GM18526 (cell line): Measurements from ENCODE around the gene ATP11B.

Experiments
- POLR2A ChIP-seq: IDR thresholded peaks from 3 replicates; pipeline ENCODE4 v1.6.1; 2011; ENCODE audit not compliant: insufficient read length; ENCODE audit errors: extremely low read depth

The ATP11B gene

DNA sequence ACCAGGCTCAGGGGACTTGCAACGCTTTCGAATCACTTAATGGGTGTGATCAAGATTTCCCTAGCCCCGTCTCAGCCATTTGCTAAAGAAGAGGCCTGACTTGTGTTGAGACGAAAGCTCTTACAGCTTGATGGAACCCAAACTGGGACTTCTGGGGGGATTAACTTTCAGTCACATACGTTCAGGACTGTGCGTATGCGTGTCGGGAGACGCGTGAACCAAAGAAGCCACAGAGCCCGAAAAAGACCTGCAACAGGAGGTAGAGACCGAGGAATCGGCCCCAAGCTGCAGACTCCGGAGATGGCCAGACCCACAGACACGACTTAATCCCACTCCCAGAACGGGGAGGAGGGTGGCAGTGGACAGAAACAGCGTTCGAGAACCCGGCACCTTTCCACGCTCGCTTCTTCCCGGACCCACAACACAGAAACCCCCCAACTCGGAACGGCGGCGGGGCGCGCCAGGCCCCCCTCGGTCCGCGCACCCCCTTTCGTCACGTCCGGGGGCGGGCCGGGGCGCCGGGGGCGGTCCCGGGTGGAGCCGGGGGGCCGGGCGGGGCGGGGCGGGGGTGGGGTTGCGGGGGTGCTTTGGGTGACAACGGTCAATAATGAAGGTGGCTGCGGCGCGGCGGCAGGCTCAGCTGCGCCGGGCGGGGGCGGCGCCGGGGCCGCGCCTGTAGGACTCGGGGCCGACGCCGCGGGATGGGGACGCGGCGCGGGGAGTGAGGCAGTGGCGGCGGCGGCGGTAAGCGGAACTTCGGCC is at the start of gene ATP11B:
TSS of gene ATP11B (plus strand) at position 604 of the 762 bp plus-strand sequence. CDS start 256 bp downstream, outside the sequence.
- peak; percentile 89 for TF ChIP-seq POLR2A

DNA sequence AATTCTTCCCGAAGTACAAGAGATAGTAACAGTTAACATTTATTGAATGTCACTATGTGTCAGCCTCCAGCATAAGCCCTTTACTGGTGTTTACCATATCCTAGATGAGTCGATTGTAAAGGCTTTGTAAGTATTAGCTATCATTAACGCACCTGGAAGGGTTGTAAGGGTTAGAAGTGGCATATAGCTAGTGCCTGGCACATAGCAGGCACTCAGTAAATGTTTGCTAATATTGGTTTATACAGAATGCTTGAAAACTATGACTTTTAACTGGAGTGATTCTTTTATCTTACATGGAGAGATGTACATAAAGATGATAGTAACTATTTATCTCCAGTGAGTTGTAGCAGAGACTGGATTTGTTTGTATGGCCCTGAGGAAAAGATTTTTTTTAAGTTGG is 46.3 kb upstream of the ATP11B start:
- no peak for TF ChIP-seq POLR2A

DNA sequence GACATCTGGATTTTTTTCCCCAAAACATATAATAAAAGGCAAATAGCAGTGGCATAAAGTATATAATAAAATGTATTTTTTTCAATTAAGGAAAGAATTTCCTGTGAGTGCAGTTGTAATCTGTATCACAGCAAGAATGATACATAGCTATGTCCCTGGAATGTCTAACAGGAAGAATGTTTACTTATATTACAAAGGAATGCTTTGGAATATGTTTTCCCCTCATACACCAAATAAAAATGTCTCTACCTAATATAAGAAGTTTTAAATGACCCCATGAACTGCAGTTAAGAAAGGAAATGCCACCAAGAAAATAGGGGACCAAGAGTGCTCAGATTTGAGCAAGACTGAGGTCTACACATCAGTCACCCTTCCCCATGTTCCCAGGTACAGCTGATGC is 38.0 kb upstream of the ATP11B start:
- TF ChIP-seq POLR2A = no peak

DNA sequence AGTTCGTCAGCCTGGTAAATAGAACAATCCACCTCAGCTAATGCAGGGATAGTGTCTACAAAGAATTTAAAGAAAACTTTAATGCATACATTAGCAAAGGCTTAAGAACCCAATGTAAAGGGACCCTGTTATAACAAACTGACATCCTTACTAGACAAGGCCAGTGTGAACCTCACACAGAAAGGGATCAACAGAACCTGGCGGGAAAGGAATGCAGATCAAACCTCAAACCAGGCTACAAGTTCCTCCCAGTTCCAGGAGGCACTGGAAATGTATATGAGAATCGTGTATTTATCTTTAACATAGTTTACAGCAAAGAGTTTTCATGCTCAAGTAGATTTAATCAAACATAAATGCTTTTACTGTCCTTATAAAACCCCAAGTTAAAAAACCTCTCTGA is 37.6 kb upstream of the ATP11B start:
- TF ChIP-seq POLR2A = no peak

DNA sequence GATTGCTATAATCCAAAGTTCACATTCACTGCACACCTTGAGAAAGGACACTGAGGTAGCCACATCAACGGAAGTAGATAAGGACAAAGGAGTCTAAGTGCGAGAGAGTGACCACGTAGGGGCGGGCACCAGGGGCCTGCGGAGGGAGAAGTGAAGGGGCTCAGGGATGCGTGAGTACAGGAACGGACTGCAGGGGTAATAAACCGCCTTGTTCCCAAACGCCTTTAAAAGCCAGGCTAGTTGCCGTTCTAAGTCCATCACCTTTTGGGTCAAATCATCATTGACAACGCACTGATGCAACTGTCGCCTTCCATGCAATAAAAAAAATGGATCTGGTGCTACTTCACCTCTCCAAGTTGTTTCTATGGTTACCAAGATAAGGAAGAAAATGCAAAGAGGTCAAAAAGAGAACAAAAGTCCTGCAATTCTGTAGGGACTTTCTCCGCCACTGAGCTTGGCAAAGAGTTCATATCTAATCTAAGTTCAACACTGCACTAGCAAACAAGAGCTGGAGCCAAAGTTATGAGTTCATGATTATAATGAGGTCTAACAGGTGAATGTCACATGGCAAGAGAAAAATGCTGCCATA is 32.6 kb upstream of the ATP11B start:
- no peak for TF ChIP-seq POLR2A

DNA sequence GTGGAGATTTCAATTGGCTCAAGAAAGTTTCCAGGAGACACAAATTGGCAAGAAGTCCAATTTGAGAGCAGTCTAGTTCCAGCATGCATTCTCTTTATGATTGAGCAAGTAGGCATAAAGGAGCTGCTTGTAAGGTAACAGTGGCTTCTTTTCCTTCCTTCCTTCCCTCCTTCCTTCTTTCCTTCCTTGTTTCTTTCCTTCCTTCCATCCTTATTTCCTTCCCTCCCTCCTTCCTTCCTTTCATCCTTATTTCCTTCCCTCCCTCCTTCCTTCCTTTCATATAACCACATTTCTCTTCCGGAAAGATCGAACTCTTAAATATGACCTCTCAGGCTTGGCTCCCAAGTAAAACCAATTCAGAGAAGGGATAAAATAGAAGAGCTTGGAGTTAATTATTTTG is 29.4 kb upstream of the ATP11B start:
- TF ChIP-seq POLR2A = no peak

DNA sequence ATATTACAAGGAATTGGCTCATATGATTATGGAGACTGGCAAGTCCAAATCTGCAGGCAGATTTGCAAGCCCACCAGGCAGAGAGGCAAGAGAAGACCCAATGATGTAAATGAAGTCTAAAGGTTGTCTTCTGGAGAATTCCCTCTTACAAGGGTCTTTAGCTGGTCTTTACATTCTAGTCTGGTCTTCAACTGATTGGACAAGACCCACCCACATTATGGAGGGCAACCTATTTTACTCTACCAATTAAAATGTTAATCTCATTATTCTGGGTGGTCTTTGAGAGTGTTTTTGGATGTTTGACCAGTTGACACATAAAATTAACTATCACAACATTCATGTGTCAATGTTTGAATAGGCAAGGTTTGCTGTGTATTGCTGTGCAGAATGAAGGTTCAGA is 28.0 kb upstream of the ATP11B start:
- TF ChIP-seq POLR2A = no peak

DNA sequence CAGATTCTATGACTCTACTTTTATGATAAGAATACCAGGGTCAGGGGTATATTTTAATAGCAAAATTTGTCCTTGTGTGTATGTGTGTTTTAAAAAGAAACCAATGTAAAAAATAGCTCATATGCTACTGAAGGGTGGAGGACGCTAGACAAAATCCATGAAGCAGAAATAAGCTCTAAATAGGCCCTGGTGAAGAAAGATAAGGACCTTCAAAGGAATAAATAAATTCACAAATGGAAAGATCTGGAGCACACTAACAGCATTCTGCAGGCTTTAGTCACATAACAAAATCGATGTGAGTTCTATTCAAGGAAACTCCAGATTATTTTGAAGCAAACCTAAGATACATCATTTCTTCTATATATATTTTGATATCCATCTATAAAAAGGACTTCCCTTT is 27.2 kb upstream of the ATP11B start:
- TF ChIP-seq POLR2A = no peak

DNA sequence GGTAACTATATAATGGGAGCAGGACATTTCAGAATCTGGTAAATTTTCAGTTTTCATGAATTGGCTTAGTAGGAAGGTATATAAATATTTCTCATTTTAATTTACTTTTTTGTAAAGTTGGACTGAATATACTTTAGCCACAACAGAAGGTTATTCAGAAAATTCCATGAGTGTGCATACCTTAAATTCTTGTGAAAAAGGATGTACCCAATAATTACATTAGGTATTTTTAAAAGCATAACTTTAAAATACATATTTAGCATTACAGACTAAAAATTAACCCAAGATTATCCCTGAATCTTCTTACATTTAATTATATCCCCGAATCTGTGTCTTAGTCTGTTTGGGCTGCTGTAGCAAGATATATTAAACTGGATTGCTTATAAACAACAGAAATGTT is 24.9 kb upstream of the ATP11B start:
- no peak for TF ChIP-seq POLR2A

DNA sequence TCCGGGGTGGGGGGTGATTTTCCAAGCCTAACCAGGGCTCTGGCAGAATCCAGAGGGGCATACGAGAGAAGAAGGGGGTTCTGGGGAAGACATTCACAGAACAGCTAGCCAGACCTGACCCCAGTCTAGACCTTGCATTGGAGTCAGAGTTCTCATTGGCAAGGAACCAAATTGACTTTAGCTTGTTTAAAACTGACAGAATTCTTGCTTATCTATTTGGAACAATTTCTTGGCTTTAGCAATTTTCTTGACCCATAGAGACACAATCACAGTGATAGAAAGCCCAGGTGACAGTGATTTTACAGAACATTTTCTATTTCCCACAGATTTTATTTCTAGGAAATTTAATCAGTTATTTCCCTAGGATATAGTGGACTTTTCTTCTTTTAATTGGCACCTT is 23.6 kb upstream of the ATP11B start:
- TF ChIP-seq POLR2A = no peak

DNA sequence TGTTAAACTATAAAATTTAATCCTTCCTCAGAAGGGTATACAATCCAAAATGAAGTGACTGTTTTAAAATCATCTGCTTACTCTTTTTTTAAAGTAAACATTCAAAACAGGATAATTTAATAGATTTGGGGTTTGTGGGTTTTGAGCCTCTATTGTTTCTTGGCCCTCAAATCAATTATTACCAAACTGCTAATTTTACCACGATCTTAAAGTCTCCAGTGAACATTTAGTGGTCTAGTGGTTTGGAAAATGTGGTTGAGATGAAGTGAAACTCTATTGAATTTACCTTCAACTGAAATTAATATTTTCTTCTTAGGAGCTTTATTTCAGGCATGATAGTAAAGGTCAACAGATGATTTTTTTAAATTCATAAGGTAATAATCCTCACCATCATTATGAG is 11.2 kb upstream of the ATP11B start:
- no peak for TF ChIP-seq POLR2A

DNA sequence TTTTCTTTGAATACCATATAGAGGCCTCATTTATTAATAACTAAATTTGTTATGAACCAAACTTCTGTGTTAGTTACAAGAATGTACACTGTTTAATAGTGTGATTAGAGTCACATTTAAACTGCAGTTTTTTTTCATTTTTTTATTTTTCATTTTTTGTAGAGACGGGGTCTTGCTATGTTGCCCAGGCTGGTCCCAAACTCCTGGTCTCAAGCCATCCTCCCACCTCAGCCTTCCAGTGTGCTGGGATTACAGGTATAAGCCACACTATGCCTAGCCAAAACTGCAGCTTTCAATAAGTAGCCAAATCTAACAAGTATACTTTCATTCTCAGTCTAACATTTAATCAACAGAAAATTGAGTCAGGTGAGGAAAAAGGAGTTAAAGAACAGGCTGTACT is 10.2 kb upstream of the ATP11B start:
- no peak for TF ChIP-seq POLR2A

DNA sequence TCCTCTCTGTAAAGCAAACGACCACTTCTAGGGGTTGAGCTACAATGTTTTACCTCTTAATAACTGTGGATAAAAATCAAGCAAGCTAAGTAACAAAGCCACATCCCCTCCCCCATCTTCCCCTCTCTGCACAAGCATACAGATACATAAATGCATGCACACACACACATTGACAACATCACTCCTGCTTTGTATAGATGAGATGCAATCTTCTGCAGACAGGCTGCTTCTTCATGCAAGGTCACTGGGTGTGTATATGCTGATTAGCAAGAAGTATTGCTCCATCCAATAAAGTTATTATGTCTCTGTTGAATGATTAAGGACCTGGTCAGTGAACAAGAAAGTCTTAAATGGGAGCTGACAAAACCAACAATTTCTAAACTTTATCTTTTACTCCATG is 8.8 kb upstream of the ATP11B start:
- TF ChIP-seq POLR2A = no peak

DNA sequence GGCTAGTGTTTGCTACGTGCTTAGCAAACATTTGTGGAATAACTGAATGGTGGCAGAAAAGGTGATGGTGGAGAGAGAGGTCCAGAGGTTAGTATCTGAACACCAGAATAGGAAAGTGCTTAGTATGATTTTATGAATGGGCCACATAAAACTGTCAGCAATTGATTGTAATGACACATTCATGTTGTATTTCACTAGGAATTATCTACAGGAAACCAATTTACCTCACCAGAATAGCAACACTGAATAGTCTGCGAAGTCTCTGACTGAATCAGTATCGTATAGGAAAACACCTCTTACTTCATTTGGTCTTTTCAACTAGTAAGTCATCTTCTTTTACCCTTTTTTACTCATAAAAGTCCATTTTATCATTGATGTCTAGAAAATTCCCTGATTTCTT is 8.2 kb upstream of the ATP11B start:
- no peak for TF ChIP-seq POLR2A

DNA sequence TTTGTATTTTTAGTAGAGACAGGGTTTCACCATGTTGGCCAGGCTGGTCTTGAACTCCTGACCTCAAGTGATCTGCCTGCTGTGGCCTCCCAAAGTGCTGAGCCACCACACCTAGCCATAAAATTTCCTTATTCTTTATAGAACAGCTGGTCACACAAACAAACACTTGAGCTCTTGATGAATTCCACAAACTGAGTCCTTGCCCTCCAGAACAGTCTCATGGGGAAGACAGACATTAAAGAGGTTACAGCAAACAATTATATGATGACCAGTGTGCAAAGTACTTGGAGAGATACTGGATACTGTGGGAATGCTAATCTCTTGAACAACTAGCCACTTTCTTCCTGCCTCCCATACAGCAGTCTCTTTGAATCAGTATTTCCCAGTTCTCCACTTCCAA is 7.5 kb upstream of the ATP11B start:
- TF ChIP-seq POLR2A = no peak

DNA sequence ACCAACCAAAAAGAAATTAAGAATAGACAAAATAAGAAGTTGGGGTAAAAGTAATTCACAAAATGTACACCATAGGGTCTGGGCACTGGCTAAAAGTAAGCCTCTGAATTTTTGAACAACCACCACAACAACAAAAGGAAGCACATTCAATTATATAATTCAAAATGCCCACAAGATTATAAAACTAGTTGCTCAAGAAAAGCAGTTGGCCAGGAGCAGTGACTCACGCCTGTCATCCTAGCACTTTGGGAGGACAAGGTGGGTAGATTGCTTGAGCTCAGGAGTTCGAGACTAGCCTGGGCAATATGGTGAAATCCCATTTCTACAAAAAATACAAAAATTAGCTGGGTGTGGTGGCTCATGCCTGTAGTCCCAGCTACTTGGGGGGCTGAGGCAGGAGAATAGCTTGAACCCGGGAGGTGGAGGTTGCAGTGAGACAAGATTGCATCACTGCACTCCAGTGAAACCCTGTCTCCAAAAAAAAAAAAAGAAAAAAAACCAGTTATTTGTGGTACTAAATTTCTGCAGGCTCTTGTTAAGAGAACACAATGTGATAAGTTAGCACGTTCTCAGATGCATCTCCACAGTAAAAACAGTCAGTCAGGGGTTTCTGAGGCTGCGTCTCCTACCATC is 6.6 kb upstream of the ATP11B start:
- TF ChIP-seq POLR2A = no peak
